ENCODE measurements around the gene ENPP3. TPM values are rescaled to one million over a fixed set of nuclear protein-coding genes. Genes with fewer than 3 reads are reported as not detected.
A peak's percentile ranks its signal among the peaks of the same experiment; 100 is the strongest.

ENPP3 gene
- total and polyA plus RNA-seq, 9 of the 15 experiments (the other 6 are each of a cell fraction or from before 2014, with no cell fraction given): 14.0 to 32.8 (median 21.6) TPM

DNA sequence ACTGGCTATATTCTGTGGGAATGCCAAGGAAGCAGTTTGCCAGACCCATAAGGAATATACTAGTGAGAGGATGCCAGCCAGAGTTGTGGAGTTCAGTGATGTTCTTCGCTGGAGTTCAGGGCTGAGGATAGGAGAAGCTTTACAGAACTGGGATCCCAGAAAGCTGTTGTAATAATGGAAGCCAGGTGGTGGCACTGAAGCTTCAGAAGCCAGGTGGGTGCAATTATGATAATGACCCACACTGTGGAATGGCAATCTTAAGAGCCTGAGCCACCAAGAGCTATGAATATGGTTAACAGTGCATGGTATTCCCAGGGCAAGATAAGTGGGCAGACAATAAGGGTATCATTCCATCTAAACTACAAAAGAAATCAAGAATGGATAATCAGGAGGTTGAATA lies 145.7 kb downstream of the ENPP3 start (continued):
- TF ChIP-seq, protein P1, sequence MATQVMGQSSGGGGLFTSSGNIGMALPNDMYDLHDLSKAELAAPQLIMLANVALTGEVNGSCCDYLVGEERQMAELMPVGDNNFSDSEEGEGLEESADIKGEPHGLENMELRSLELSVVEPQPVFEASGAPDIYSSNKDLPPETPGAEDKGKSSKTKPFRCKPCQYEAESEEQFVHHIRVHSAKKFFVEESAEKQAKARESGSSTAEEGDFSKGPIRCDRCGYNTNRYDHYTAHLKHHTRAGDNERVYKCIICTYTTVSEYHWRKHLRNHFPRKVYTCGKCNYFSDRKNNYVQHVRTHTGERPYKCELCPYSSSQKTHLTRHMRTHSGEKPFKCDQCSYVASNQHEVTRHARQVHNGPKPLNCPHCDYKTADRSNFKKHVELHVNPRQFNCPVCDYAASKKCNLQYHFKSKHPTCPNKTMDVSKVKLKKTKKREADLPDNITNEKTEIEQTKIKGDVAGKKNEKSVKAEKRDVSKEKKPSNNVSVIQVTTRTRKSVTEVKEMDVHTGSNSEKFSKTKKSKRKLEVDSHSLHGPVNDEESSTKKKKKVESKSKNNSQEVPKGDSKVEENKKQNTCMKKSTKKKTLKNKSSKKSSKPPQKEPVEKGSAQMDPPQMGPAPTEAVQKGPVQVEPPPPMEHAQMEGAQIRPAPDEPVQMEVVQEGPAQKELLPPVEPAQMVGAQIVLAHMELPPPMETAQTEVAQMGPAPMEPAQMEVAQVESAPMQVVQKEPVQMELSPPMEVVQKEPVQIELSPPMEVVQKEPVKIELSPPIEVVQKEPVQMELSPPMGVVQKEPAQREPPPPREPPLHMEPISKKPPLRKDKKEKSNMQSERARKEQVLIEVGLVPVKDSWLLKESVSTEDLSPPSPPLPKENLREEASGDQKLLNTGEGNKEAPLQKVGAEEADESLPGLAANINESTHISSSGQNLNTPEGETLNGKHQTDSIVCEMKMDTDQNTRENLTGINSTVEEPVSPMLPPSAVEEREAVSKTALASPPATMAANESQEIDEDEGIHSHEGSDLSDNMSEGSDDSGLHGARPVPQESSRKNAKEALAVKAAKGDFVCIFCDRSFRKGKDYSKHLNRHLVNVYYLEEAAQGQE (IDR thresholded peaks at IDR 0.05; ENCODE audit: borderline replicate concordance): peak; percentile 4; the same call in 1 of the 2 replicates
- TF ChIP-seq, protein P1 (CRISPR knock-in tag; IDR thresholded peaks at IDR 0.05; ENCODE audit: low read depth): no peak

DNA sequence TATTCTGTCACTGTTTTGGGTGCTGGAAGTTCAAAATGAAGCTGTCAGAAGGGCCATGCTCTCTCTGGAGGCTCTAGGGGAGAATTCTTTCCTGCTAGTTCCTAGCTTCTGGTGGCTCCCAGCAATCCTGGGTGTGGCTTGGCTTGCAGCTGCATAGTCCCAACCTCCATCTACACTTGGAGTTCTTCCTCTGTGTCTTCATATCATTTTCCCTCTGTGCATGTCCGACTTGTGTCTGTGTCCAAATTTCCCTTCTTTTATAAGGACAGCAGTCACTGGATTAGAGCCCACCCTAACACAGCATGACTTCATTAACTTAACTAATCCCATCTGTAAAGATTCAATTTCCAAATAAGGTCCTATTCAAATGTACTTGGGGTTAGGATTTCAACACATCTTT lies 147.5 kb downstream of the ENPP3 start:
- Histone ChIP-seq H4K20me1 (replicated peaks; ENCODE audit: control insufficient read depth, insufficient read depth, low read length) (no peaks in the 10 kb centered on the region), H3K9me1 (ENCODE audit: control insufficient read depth, insufficient read depth, low read length) (no peaks in the 10 kb centered on the region), H3K27me3 (ENCODE audit: control insufficient read depth in 2 of 2, insufficient read depth in 2 of 2, low read length in 2 of 2) (peaks cover 3 to 11% of the 10 kb centered on the region in 2 experiments; a peak in 4 of 5 replicates), H3K4me1 (replicated peaks in 1 of 2; ENCODE audit: control insufficient read depth in 2 of 2, insufficient read depth in 2 of 2, low read length in 2 of 2) (no peaks in the 10 kb centered on the region), H3K4me3 (no peak overlapping the region), H3K79me2 (ENCODE audit: control insufficient read depth, insufficient read depth, low read length) (no peaks in the 10 kb centered on the region), H3K9me3 (replicated peaks; ENCODE audit: control insufficient read depth, insufficient read depth, low read depth, low read length) (no peaks in the 10 kb centered on the region), H3K9ac (ENCODE audit: insufficient read depth in 1 of 2, low read depth in 2 of 2, low read length in 2 of 2) (no peak overlapping the region), H3K4me2 (ENCODE audit: insufficient read depth, low read length) (no peak overlapping the region), H3K36me3 (ENCODE audit: control insufficient read depth, insufficient read depth, low read length) (no peaks in the 10 kb centered on the region), H3K27ac (ENCODE audit: extremely low read depth, low read depth, low read length) (no peak overlapping the region), H2AFZ (ENCODE audit: low read depth, low read length) (no peak overlapping the region)
- CTCF ChIA-PET (ENCODE audit: low intra/inter-chr PET ratio): interaction anchor here (1.0 kb wide), 1 partner anchor 125 kb away, joined by 3 read pairs; no protein-coding TSS in a partner anchor
- BruUV-seq (replicated peaks): no TSS peak
- 0% methylated on average over 1 of the region's 1 CpG for WGBS (ENCODE audit: insufficient coverage, low coverage, missing lambda C conversion rate)
- intact Hi-C loops (cut with micrococcal nuclease): no loop called here
- POLR2A ChIA-PET: no interaction called here
- no peak for DNase-seq (ENCODE audit: extremely low read depth in 1 of 4, low spot score in 3 of 4)
- ATAC-seq: no peak
- no peak for FAIRE-seq
- in situ Hi-C loops (cut with MboI): no loop called here
- TF ChIP-seq LCOR (CRISPR knock-in tag; IDR thresholded peaks at IDR 0.05) (no peak), POLR2B (IDR thresholded peaks at IDR 0.05; ENCODE audit: low read depth, partially characterized antibody) (no peak), PHB (CRISPR knock-in tag; IDR thresholded peaks at IDR 0.05) (no peak), ARID2 (IDR thresholded peaks at IDR 0.05) (no peak), RFX7 (CRISPR knock-in tag; IDR thresholded peaks at IDR 0.05) (no peak), KDM1A (IDR thresholded peaks at IDR 0.05) (no peak), U2AF1 (optimal IDR thresholded peaks at IDR 0.05; ENCODE audit: low read depth, low read length) (no peak)
- TF ChIP-seq, protein P2, sequence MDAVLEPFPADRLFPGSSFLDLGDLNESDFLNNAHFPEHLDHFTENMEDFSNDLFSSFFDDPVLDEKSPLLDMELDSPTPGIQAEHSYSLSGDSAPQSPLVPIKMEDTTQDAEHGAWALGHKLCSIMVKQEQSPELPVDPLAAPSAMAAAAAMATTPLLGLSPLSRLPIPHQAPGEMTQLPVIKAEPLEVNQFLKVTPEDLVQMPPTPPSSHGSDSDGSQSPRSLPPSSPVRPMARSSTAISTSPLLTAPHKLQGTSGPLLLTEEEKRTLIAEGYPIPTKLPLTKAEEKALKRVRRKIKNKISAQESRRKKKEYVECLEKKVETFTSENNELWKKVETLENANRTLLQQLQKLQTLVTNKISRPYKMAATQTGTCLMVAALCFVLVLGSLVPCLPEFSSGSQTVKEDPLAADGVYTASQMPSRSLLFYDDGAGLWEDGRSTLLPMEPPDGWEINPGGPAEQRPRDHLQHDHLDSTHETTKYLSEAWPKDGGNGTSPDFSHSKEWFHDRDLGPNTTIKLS (IDR thresholded peaks at IDR 0.05; ENCODE audit: borderline replicate concordance, low read depth): no peak
- TF ChIP-seq, protein P3, sequence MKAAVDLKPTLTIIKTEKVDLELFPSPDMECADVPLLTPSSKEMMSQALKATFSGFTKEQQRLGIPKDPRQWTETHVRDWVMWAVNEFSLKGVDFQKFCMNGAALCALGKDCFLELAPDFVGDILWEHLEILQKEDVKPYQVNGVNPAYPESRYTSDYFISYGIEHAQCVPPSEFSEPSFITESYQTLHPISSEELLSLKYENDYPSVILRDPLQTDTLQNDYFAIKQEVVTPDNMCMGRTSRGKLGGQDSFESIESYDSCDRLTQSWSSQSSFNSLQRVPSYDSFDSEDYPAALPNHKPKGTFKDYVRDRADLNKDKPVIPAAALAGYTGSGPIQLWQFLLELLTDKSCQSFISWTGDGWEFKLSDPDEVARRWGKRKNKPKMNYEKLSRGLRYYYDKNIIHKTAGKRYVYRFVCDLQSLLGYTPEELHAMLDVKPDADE (conservative IDR thresholded peaks at IDR 0.05; ENCODE audit: control insufficient read depth, low read depth, low read length): no peak
